Duodenal mucosa (tissue), 2 donors: ENCODE data around the gene BGLAP.

Experiments
- H3K27ac ChIP-seq: one replicate; pipeline ENCODE4 v1.7.0; 2013; ENCODE audit warnings: low read depth, low read length
- H3K27me3 ChIP-seq, 2 donors: one replicate each; pipeline ENCODE4 v1.7.0; 2013; ENCODE audit warnings: low read length in 2 of 2, control low read depth in 1 of 2; ENCODE audit not compliant: insufficient read depth in 2 of 2, control insufficient read depth in 1 of 2
- H3K36me3 ChIP-seq, 2 donors: one replicate each; pipeline ENCODE4 v1.7.0; 2013; ENCODE audit warnings: low read length in 2 of 2, control low read depth in 1 of 2; ENCODE audit not compliant: insufficient read depth in 2 of 2, control insufficient read depth in 1 of 2
- H3K4me1 ChIP-seq, 2 donors: one replicate each; pipeline ENCODE4 v1.7.0; 2013; ENCODE audit warnings: low read length in 2 of 2, control low read depth in 1 of 2; ENCODE audit not compliant: insufficient read depth in 2 of 2, control insufficient read depth in 1 of 2
- H3K4me3 ChIP-seq, 2 donors: one replicate each; pipeline ENCODE4 v1.7.0; 2013; ENCODE audit warnings: low read length in 2 of 2, low read depth in 1 of 2
- H3K9ac ChIP-seq, 2 donors: one replicate each; pipeline ENCODE4 v1.7.0; 2013; ENCODE audit warnings: low read length in 2 of 2, low read depth in 1 of 2
- H3K9me3 ChIP-seq, 2 donors: one replicate each; pipeline ENCODE4 v1.7.0; 2013; ENCODE audit warnings: low read length in 2 of 2, control low read depth in 1 of 2; ENCODE audit not compliant: control insufficient read depth in 1 of 2

Gene BGLAP

GRCh38 chr1:156284757-156285156, 42.8 kb downstream of the BGLAP start:
- H3K27me3 ChIP-seq = no peaks in the 10 kb centered on the region
- H3K9me3 ChIP-seq = no peaks in the 10 kb centered on the region
- no peak overlapping the region for H3K4me3 ChIP-seq
- H3K9ac ChIP-seq = no peak overlapping the region
- peaks cover 22 to 32% of the 10 kb centered on the region in 2 donors for H3K4me1 ChIP-seq
- peaks cover 0 to 9% of the 10 kb centered on the region in 2 donors for H3K36me3 ChIP-seq
- no peak overlapping the region for H3K27ac ChIP-seq

GRCh38 chr1:156285437-156285836, 43.5 kb downstream of the BGLAP start:
- Histone ChIP-seq H3K36me3 (peaks cover 0 to 4% of the 10 kb centered on the region in 2 donors), H3K4me1 (peaks cover 22 to 32% of the 10 kb centered on the region in 2 donors), H3K27me3 (no peaks in the 10 kb centered on the region), H3K9ac (no peak overlapping the region), H3K4me3 (no peak overlapping the region), H3K27ac (no peak overlapping the region), H3K9me3 (no peaks in the 10 kb centered on the region)

- no peak overlapping the region for H3K4me3 ChIP-seq
These were observed 44.1 kb downstream of the BGLAP start for GRCh38 chr1:156286061-156286460.

GRCh38 chr1:156289857-156290256, 47.9 kb downstream of the BGLAP start:
- H3K4me1 ChIP-seq = peaks cover 15 to 20% of the 10 kb centered on the region in 2 donors
- peaks cover 4 to 6% of the 10 kb centered on the region in 2 donors for H3K36me3 ChIP-seq
- no peaks in the 10 kb centered on the region for H3K27me3 ChIP-seq
- no peak overlapping the region for H3K9ac ChIP-seq
- no peak overlapping the region for H3K27ac ChIP-seq
- H3K9me3 ChIP-seq = no peaks in the 10 kb centered on the region
- H3K4me3 ChIP-seq = no peak overlapping the region

More at GRCh38 chr1:156286061-156286460, 44.1 kb downstream of the BGLAP start:
- Histone ChIP-seq H3K27me3 (no peaks in the 10 kb centered on the region), H3K9ac (no peak overlapping the region), H3K27ac (no peak overlapping the region), H3K4me1 (peaks cover 20 to 32% of the 10 kb centered on the region in 2 donors), H3K9me3 (no peaks in the 10 kb centered on the region), H3K36me3 (peaks cover 0 to 4% of the 10 kb centered on the region in 2 donors)

GRCh38 chr1:156291226-156292061, 49.5 kb downstream of the BGLAP start:
- H3K9me3 ChIP-seq = no peaks in the 10 kb centered on the region
- H3K36me3 ChIP-seq = peaks cover 0 to 6% of the 10 kb centered on the region in 2 donors
- no peaks in the 10 kb centered on the region for H3K27me3 ChIP-seq
- peaks cover 22 to 29% of the 10 kb centered on the region in 2 donors for H3K4me1 ChIP-seq
- peak overlapping the region; percentile 64 to 68 for H3K9ac ChIP-seq
- peak overlapping the region; percentile 74 for H3K4me3 ChIP-seq
- peak overlapping the region; percentile 60 for H3K27ac ChIP-seq
